Upper lobe of left lung (tissue), 4 donors: ENCODE results near the gene TMEM52.

Experiments used
- EP300 ChIP-seq, 4 donors: sonication (generic); formaldehyde crosslinking; IDR thresholded peaks; one replicate each; pipeline ENCODE4 v1.5.1; 2017; ENCODE audit warnings: antibody characterized with exemption in 4 of 4, control low read depth in 2 of 4
- POLR2AphosphoS5 ChIP-seq, 2 donors: sonication (generic); formaldehyde crosslinking; IDR thresholded peaks; one replicate each; pipeline ENCODE4 v1.5.1; 2017; ENCODE audit warnings: antibody characterized with exemption in 2 of 2
- TF ChIP-seq, protein P1 (sequence below), 6 experiments: fragments of 450-650 bp in 4 of 6; fragments of 200-600 bp in 2 of 6; sonication (generic) in 2 of 6; IDR thresholded peaks; one replicate each; pipeline ENCODE4 v1.5.1; 2016 to 2019; ENCODE audit warnings: antibody characterized with exemption in 6 of 6

- TF ChIP-seq, protein P1, sequence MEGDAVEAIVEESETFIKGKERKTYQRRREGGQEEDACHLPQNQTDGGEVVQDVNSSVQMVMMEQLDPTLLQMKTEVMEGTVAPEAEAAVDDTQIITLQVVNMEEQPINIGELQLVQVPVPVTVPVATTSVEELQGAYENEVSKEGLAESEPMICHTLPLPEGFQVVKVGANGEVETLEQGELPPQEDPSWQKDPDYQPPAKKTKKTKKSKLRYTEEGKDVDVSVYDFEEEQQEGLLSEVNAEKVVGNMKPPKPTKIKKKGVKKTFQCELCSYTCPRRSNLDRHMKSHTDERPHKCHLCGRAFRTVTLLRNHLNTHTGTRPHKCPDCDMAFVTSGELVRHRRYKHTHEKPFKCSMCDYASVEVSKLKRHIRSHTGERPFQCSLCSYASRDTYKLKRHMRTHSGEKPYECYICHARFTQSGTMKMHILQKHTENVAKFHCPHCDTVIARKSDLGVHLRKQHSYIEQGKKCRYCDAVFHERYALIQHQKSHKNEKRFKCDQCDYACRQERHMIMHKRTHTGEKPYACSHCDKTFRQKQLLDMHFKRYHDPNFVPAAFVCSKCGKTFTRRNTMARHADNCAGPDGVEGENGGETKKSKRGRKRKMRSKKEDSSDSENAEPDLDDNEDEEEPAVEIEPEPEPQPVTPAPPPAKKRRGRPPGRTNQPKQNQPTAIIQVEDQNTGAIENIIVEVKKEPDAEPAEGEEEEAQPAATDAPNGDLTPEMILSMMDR (IDR thresholded peaks at IDR 0.05) = no peak
- TF ChIP-seq POLR2AphosphoS5 (IDR thresholded peaks at IDR 0.05) = no peak
- TF ChIP-seq EP300 (IDR thresholded peaks at IDR 0.05) = no peak
Observed at GRCh38 chr1:1880617-1881312, 38.3 kb downstream of the TMEM52 start.
